T-helper 17 cell (primary cell): ENCODE results near the gene UBA6. TPM values are rescaled to one million over a fixed set of nuclear protein-coding genes. Genes with fewer than 3 reads are reported as not detected.

Experiments used
- ATAC-seq: fragments of 150-1000 bp; cut with Tn5 transposase; 2 replicates; pipeline ENCODE4 v1.10.0; 2021; ENCODE audit warnings: mild to moderate bottlenecking, moderate library complexity
- DNase-seq, 3 donors: peaks; one replicate each; pipeline versions ENCODE4 v3.0.0 to v3.0.0-alpha.2; 2020 to 2021
- H3K9me3 ChIP-seq: one replicate; pipeline ENCODE4 v1.7.0; 2013; ENCODE audit warnings: low read length, mild to moderate bottlenecking; ENCODE audit not compliant: control insufficient read depth, poor library complexity, severe bottlenecking
- H3K27ac Mint-ChIP-seq: one replicate; pipeline ENCODE4 v1.8.0; 2022; ENCODE audit warnings: mild to moderate bottlenecking, moderate library complexity, mixed read lengths
- H3K27me3 Mint-ChIP-seq: one replicate; pipeline ENCODE4 v1.8.0; 2022; ENCODE audit warnings: mixed read lengths
- H3K36me3 Mint-ChIP-seq: one replicate; pipeline ENCODE4 v1.8.0; 2022; ENCODE audit warnings: low read depth, mixed read lengths
- H3K4me1 Mint-ChIP-seq: one replicate; pipeline ENCODE4 v1.8.0; 2022; ENCODE audit warnings: mild to moderate bottlenecking, mixed read lengths
- H3K4me3 Mint-ChIP-seq: one replicate; pipeline ENCODE4 v1.8.0; 2022; ENCODE audit warnings: mild to moderate bottlenecking, moderate library complexity, mixed read lengths
- total RNA-seq, 4 donors: library from RNA in 2 of 4; stranded (reverse) in 2 of 4; gene quantifications; one replicate each; pipeline ENCODE4 v1.2.3 and lab custom pipeline; 2022 to 2026

The UBA6 gene
- total RNA-seq, 2 donors from 2014 or later, result 43.7 to 54.8 TPM

DNA sequence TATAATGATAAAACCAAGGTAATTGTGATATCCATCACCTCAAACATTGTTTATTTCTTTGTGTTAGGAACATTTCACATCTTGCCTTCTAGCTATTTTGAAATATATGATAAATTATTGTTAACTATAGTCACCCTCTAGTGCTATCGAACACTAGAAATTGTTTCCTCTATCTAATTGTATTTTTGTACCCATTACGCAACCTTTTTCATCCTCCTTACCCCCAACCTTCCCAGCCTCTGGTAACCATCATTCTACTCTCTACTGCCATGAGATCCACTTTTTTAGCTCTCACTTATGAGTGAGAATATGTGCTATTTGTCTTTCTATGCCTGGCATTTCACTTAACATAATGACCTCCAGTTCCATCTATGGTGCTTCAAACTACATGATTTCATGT lies 3.9 kb upstream of the UBA6 start:
- no peaks in the 10 kb centered on the region for H3K9me3 ChIP-seq
- ATAC-seq (no peak), DNase-seq (no peak)
- peaks cover 34% of the 10 kb centered on the region for H3K4me1 Mint-ChIP-seq
- no peak overlapping the region for H3K27ac Mint-ChIP-seq
- H3K36me3 Mint-ChIP-seq, result peaks cover 2% of the 10 kb centered on the region
- no peak overlapping the region for H3K4me3 Mint-ChIP-seq
- no peaks in the 10 kb centered on the region for H3K27me3 Mint-ChIP-seq

DNA sequence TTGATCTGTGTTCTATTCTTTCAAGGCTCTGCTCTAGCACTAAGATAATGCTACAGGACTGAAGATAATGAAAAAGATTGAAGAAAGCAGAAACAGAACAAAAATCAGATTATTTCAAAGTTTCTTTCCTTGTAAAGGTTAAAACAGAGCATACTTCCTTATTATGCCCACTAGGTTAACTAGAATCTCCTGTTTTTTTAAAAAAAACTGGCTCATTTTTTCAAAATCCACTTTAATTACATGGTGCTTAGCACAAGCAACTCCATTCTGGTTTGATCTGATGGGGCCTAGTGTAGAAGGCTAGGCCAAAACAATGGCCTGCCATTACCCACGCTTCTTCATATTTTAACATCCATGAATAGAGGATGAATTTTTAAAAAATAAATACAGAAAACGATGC lies 1.2 kb upstream of the UBA6 start:
- DNase-seq, result no peak
- no peaks in the 10 kb centered on the region for H3K9me3 ChIP-seq
- ATAC-seq, result no peak
- Mint-ChIP-seq H3K4me1 (peaks cover 42% of the 10 kb centered on the region), H3K27me3 (no peaks in the 10 kb centered on the region), H3K4me3 (peak overlapping the region; percentile 70), H3K36me3 (peaks cover 10% of the 10 kb centered on the region), H3K27ac (peak overlapping the region; percentile 92)

DNA sequence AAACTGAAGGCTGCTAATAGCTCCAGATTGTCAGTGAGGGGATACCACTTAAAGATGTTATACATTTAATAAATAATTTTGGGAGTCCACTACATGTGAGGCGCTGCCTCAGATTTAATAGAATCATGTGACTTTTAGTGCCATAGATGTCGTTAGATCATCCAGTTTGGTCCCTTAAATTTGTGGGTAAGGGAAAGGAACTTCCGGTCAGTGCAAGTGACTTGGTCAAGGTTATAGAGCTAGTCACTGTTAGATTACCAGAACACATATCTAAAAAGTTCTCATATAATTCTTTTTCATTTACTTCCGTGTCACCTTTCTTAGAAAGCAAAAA lies 529 bp upstream of the UBA6 start:
- Mint-ChIP-seq H3K27ac (peak overlapping the region; percentile 92), H3K36me3 (peaks cover 8% of the 10 kb centered on the region)

DNA sequence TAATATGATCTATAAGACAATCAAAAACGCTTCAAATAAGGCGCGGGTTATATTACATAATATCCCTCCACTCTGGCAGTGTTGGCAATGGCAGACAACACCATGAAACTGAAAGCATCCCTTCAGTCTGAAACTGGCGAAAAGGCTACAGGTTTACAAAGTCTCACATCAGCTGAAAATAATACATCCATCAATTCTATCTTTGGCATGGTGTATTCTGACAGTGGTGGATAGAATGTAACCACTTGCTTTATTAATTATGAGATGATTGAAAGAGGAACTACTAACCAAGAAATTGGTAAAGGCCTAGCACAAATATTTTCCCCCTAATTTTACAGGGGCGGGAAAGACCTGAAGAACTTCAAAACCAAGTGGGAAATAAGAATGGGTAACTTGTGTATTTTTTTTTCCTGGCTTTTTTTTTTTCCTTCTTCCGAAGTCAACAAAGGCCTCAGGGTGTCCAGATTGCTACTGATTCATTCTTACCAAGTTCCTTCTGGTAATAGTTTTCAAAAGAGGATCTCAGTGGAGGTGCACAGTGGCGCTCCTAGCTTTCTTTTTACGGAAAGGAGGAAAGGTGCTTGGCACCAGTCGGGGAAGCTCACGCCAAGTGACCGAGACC lies 728 bp downstream of the UBA6 start:
- H3K27me3 Mint-ChIP-seq, result no peaks in the 10 kb centered on the region
- peak overlapping the region; percentile 92 for H3K27ac Mint-ChIP-seq
- peak overlapping the region; percentile 97 for H3K4me3 Mint-ChIP-seq
- H3K36me3 Mint-ChIP-seq, result peaks cover 10% of the 10 kb centered on the region
- ATAC-seq (no peak), DNase-seq (no peak)
- H3K9me3 ChIP-seq, result no peaks in the 10 kb centered on the region
- peaks cover 40% of the 10 kb centered on the region for H3K4me1 Mint-ChIP-seq

More for the DNA sequence above, 529 bp upstream of the UBA6 start:
- Mint-ChIP-seq H3K4me3 (peak overlapping the region; percentile 97), H3K4me1 (peaks cover 41% of the 10 kb centered on the region), H3K27me3 (no peaks in the 10 kb centered on the region)
- H3K9me3 ChIP-seq, result no peaks in the 10 kb centered on the region
- DNase-seq (no peak), ATAC-seq (no peak)

DNA sequence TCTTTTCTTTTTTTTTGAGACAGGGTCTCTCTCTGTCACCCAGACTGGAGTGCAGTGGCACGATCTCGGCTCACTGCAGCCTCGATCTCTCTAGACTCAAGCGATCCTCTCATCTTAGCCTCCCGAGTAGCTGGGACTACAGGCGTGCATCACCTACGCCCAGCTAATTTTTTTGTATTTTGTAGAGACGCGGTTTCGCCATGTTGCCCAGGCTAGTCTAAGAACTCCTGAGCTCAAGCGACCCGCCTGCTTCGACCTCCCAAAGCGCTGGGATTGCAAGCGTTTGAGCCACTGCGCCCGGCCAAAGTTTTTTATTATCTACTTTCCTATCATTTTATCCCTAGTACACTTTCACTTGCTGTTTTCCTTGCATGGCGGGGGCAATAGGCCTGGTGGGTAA lies 1.4 kb downstream of the UBA6 start:
- Mint-ChIP-seq H3K4me1 (peaks cover 40% of the 10 kb centered on the region), H3K27ac (peak overlapping the region; percentile 92), H3K27me3 (no peaks in the 10 kb centered on the region), H3K36me3 (peaks cover 10% of the 10 kb centered on the region), H3K4me3 (peak overlapping the region; percentile 97)
- ATAC-seq (no peak), DNase-seq (no peak)
- H3K9me3 ChIP-seq, result no peaks in the 10 kb centered on the region

DNA sequence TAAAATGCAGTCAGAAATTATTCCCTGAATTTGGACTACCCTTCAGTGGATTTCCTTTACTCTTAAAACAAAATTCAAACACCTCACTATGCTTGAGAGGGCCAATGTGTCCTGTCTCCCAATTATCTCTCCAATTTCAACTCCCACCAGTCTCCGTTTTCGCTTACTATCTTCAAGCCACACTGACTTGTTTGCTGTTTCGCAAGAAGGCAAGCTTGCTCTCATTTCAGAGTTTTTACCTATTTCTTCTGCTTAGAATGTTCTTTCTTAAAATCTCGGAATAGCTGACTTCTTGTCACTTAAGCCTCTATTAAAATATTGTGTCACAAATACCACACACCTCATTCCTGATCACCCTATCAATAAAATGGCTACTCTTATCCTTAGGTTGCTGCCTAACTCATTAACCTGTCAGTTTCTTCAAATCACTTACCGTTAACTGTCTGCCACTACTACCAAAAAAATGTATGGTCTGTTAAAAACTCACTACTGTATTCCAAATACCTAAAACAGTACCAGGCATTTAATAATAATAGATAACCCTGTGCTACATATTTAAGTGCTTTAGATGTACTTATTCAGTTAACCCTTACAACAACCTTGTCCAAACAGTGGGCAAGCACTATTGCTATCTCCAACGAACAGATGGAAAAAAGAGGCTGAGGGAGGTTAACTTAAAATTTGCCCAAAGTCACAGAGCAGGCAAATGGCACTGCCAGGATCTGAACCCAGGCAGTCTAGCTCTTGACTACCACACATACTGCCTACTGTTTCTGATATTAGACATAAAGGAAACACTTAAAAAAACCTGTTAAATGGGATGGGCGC lies 2.9 kb downstream of the UBA6 start:
- no peaks in the 10 kb centered on the region for H3K27me3 Mint-ChIP-seq
- peak overlapping the region; percentile 56 for H3K4me3 Mint-ChIP-seq
- H3K4me1 Mint-ChIP-seq, result peaks cover 31% of the 10 kb centered on the region
- no peak for DNase-seq
- ATAC-seq, result no peak
- H3K9me3 ChIP-seq, result no peaks in the 10 kb centered on the region
- H3K36me3 Mint-ChIP-seq, result peaks cover 10% of the 10 kb centered on the region
- H3K27ac Mint-ChIP-seq, result peak overlapping the region; percentile 47

DNA sequence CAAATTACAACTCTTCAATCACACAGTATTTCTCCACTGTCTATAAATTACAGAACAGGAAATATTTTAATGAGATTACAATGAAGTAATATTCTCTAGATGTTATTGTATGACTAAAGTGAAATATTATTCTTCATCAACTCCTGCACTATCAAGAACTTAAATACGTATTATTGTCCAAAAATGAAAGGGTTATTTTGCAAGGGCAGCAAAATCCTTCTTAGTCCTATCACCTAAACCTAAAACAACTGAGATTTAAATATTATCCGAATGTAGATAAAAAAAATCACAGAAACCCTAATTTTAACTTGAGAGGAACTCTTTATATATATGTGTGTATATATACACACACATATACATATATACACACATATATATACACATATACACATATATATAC lies 4.9 kb downstream of the UBA6 start:
- H3K9me3 ChIP-seq, result no peaks in the 10 kb centered on the region
- Mint-ChIP-seq H3K36me3 (peaks cover 15% of the 10 kb centered on the region), H3K27ac (no peak overlapping the region), H3K27me3 (no peaks in the 10 kb centered on the region), H3K4me1 (peaks cover 25% of the 10 kb centered on the region), H3K4me3 (no peak overlapping the region)
- DNase-seq (no peak), ATAC-seq (no peak)

DNA sequence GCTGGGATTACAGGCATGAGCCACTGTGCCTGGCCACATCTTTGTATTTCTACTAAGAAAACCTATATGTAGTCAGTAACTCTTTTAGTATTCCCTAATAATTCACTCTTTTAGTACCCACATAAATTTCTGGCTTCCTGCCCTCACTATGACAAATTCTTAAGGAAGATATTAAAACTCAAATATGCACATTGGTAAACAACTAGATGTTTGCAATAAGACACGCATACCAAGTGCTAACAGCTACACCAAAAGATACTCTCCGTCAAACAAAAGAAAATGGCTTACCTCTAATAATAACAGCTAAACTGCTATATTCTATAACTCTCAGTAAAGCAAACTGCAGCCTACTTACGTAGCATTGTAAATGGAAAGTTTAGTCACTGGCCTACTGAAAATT lies 6.3 kb downstream of the UBA6 start:
- Mint-ChIP-seq H3K4me3 (no peak overlapping the region), H3K4me1 (peaks cover 28% of the 10 kb centered on the region), H3K36me3 (peaks cover 19% of the 10 kb centered on the region), H3K27me3 (no peaks in the 10 kb centered on the region), H3K27ac (no peak overlapping the region)
- no peak for DNase-seq
- no peak for ATAC-seq
- H3K9me3 ChIP-seq, result no peaks in the 10 kb centered on the region

DNA sequence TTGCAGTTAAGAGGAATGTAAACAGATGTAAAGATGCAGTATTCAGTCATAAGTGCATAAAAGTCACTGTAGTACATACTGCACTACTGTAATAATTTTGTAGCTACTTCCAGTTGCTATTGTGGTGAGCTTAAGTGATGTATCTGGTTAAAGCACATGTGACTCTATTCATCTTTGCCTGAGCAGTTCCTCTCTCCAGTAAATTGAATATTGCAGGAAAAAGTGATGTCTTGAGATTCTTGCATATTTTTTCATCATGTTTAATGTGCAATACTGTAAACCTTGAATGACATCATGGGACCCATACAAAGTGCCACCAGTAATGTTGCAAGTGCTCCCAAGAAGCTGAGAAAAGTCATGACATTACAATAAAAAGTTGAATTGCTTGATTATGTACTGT lies 9.6 kb downstream of the UBA6 start:
- H3K27me3 Mint-ChIP-seq, result no peaks in the 10 kb centered on the region
- no peaks in the 10 kb centered on the region for H3K9me3 ChIP-seq
- H3K27ac Mint-ChIP-seq, result no peak overlapping the region
- DNase-seq (no peak), ATAC-seq (no peak)
- H3K4me1 Mint-ChIP-seq, result peaks cover 19% of the 10 kb centered on the region
- H3K4me3 Mint-ChIP-seq, result no peak overlapping the region
- H3K36me3 Mint-ChIP-seq, result peaks cover 14% of the 10 kb centered on the region

DNA sequence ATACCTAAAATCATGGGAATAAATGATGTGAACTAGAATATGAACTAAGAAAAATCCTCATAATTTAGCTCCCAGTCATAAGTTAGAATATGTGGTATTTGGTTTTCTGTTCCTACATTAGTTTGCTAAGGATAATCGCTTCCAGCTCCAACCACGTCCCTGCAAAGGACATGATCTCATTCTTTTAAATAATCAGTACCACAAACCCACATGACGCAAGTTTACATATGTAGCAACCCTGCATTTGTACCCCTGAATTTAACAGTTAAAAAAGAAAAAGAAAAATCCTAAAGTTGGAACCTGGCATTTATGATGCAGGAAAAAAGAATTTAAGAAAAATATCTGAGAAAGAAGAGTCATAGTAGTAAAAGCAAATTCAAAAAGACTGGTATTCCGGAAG lies 13.3 kb downstream of the UBA6 start:
- ATAC-seq (no peak), DNase-seq (no peak)
- H3K9me3 ChIP-seq, result no peaks in the 10 kb centered on the region
- Mint-ChIP-seq H3K36me3 (peaks cover 13% of the 10 kb centered on the region), H3K4me3 (no peak overlapping the region), H3K27ac (peak overlapping the region; percentile 19), H3K27me3 (no peaks in the 10 kb centered on the region), H3K4me1 (peaks cover 20% of the 10 kb centered on the region)

DNA sequence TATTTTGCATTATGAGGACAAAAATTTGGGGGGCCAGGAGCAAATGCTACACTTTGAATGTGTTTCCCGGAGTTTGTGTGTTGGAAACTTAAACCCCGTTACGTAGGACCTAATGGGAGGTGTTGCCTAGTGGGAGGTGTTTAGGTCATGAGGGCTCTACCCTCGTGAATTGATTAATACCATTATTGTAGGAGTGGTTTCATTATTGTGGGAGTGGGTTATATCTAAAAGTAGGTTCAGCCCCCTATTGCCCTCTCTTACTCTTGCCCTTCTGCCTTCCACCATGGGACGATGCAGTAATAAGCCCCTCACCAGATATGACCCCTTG lies 15.5 kb downstream of the UBA6 start:
- Mint-ChIP-seq H3K36me3 (peaks cover 10% of the 10 kb centered on the region), H3K27me3 (no peaks in the 10 kb centered on the region), H3K27ac (peak overlapping the region; percentile 24), H3K4me3 (no peak overlapping the region), H3K4me1 (peaks cover 19% of the 10 kb centered on the region)
- ATAC-seq, result no peak
- no peak for DNase-seq
- H3K9me3 ChIP-seq, result no peaks in the 10 kb centered on the region

DNA sequence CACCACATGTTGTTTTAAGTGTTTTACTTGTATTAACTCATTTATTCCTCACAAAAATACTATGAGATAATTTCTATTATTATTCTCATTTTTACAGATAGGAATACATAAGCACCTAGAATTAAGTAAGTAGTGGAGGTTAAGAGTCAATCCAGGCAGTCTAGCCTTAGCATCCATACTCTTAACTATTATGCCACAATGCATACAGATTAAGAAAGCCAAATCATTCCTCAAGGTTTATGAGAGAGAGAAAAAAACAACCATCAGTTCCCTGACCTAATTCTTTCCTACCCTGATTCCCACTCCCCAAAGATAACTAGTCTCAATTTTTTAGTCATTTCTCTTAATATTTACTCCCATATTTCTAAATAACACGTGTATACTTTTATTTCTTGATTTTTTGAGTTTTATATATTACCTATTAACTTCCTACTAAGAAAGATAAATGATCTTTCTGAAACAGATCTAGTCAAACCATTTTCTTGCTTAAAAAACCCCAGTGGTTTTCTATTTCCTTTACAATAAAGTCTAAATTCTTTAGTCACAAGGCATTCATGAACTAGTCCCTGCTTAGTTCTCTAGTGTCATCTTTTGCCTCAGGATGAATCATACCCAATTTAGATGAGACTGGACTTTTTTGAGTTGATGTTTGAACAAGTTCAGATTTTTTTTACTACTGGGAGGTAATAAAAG lies 16.0 kb downstream of the UBA6 start:
- H3K36me3 Mint-ChIP-seq, result peaks cover 8% of the 10 kb centered on the region
- no peak overlapping the region for H3K4me3 Mint-ChIP-seq
- H3K27me3 Mint-ChIP-seq, result no peaks in the 10 kb centered on the region
- peak overlapping the region; percentile 24 for H3K27ac Mint-ChIP-seq
- H3K4me1 Mint-ChIP-seq, result peaks cover 15% of the 10 kb centered on the region
- DNase-seq (no peak), ATAC-seq (peak; percentile 42)
- no peaks in the 10 kb centered on the region for H3K9me3 ChIP-seq

DNA sequence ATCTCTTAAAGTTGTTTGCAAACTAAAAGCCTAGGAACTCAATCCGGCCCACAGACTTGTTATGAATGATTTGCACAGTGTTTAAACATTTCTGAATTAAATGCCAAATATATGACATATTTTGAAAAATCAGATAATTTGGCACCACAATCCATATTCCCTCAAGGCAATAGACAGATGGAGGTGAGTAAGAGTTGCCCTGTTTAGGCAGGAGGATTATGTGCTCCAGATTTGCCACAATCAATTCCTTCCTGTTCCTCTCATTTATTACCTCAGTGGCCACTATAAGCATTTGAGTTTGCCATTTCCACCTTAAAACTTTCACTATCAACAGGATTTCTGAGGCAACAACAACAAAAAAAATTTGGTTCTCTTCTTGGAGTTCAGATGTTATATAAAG lies 18.7 kb downstream of the UBA6 start:
- no peak overlapping the region for H3K4me3 Mint-ChIP-seq
- H3K27ac Mint-ChIP-seq, result no peak overlapping the region
- H3K27me3 Mint-ChIP-seq, result no peaks in the 10 kb centered on the region
- peaks cover 9% of the 10 kb centered on the region for H3K4me1 Mint-ChIP-seq
- no peak for ATAC-seq
- no peaks in the 10 kb centered on the region for H3K9me3 ChIP-seq
- no peak for DNase-seq
- H3K36me3 Mint-ChIP-seq, result peaks cover 6% of the 10 kb centered on the region
